ENCODE results near the gene RHEX.

Gene RHEX

GRCh38 chr1:206098242-206098919, 45.4 kb downstream of the RHEX start:
- no peak for DNase-seq

DNA sequence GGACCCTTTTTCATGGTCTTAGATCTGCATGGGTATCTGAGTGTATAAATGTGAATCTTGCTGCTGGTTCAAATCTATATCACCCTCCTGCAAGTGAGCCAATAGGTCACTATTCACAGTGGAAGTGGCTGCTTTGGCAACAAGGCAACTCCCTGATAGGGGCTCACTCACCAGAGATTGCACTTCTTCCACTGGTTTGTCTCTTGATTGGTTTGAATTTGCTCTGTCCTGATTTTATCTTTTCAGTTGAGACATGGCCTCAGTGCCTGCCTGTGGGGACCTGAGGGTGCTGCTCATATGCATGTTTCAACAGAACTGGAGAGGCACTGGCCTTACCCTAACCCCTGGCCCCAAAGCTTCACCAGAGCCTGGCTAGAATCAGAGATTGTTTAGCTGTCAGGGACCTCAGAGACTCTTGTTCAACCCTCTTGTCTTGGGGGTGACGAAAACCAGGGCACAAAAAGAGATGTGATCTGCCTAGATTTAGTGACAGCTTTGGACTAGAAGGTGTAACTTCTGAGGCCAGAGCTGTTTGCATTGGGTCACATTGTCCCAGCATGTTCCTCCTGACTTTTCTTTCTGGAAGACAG, 47.3 kb downstream of the RHEX start:
- no peak for DNase-seq

GRCh38 chr1:206101351-206102045, 48.5 kb downstream of the RHEX start:
- no peak for DNase-seq

DNA sequence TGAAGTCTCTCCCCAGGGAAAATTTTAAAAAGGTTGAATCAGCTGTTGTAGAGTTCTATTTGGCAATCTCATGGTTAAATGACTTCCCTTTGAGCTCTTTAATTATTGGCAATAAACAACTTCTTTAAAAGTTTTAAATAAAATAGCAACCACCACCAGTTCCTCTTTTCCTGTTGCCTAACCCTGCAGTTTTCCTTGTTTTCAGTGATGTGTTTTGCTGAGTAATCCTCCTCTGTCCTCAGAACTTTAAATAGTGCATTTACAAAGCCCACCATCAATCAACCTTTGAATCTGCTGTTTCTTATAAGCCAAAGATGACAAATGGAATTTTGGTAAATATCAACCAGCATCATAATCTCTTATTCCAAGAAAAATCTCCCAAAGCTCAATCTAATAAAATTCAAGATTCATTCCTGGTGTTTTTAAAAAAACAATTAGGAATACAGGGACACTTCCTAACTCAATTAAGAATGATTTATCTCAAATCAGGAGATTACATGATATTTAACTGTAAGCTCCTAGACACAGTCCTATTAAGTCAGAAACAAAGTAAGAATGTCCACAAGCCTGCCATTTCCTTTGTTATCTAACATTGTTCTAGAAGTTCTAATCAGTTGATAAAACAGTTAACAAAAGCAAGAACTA, 49.4 kb downstream of the RHEX start:
- no peak for DNase-seq

GRCh38 chr1:206103979-206104378, 51.0 kb downstream of the RHEX start:
- no peak for DNase-seq

GRCh38 chr1:206105464-206105995, 52.6 kb downstream of the RHEX start:
- no peak for DNase-seq

GRCh38 chr1:206106328-206107167, 53.6 kb downstream of the RHEX start:
- peak; percentile 69 for DNase-seq

GRCh38 chr1:206107168-206107544, 54.2 kb downstream of the RHEX start:
- no peak for DNase-seq

- no peak for DNase-seq
Measured at GRCh38 chr1:206108635-206109034, 55.7 kb downstream of the RHEX start.

GRCh38 chr1:206109718-206110117, 56.7 kb downstream of the RHEX start:
- DNase-seq, result no peak

DNA sequence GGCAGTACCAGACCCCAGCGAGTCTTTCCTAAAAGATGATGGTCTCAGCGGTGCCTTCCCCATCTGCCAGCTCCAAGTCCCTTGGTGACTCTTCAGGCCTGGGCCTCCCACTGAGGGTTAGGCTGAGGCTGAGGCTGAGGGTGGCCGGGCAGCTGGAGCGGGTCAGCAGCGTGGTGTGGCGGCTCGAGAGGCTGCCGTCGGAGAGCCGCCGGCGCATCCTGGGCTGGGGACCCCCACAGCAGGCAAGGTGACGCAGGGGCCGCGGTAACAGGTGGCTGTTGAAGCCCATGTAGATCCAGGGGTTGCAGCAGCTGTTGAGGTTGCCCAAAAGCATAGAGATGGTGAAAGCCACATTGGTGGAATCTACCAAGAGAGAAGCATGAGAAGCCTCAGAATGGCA, 57.2 kb downstream of the RHEX start:
- DNase-seq, result no peak

- DNase-seq, result no peak
Measured at GRCh38 chr1:206110820-206111219, 57.8 kb downstream of the RHEX start.

DNA sequence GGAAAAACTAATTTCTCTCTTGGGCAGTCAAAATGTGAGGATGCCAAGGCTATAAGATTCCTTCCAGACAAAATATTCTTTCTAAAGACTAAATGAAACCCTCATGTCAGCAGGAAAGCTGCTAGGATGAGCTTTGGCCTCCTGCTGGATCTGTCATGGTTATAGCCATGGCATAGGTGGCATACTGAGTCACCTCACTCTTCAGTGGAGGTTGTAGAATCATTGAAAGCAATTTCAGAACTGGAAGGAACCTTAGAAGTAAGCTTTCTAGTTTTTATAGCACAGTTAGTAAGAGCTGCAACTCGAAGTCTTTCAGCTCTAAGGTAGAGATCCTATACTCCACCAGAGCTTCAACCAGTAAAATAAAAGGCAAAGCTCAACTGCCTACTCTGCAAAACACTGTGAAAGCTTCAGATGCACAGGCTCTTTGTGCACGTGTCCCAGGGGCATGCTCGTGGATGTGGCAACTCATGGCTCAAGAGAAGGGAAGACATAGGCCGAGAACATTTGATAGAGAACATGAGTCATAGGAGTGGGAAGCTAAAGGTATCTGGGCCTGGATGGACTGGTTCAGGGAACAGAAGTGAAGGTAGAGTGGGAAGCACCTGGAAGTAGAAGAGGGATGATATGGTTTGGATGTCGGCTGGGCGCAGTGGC, 58.4 kb downstream of the RHEX start:
- no peak for DNase-seq

GRCh38 chr1:206112600-206113301, 59.8 kb downstream of the RHEX start:
- DNase-seq, result no peak

GRCh38 chr1:206114692-206115640, 62.0 kb downstream of the RHEX start:
- DNase-seq, result no peak

DNA sequence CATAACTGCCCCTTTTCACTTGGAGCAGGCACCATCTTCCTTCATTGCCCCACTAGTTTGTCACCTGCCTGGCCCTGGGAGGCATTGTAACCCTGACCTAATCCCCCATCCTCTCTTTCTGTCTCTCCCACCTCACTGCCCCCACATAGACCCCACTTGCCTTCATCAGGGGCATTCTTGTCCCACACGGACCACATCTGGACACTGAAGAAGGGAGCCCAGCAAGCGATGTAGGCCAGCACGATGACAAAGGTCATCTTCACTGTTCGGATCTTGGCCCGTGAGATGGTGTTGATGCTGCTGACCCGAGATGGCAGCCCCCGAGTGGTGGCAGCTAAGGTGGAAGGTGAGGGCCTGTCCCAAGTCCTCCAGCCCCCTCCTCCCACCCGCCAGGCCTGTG, 62.8 kb downstream of the RHEX start:
- no peak for DNase-seq

GRCh38 chr1:206116191-206116872, 63.4 kb downstream of the RHEX start:
- DNase-seq, result no peak

DNA sequence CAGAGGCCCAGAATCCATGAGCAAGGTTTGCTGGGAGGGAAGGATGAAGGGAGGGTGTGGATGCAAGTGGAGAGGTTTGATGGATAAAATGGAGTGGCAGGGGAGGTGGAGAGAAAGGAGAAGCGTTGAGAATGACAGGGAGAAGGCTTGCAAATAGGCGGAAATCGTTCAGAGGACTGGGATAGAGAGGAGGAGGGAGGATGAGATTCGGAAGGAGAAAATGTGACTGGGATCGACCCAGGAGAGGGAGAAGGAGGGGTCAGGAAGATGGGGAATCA, 63.8 kb downstream of the RHEX start:
- DNase-seq, result no peak

GRCh38 chr1:206117151-206117948, 64.4 kb downstream of the RHEX start, which contains the start of gene AVPR1B:
Gene AVPR1B, minus strand, starts transcription at chr1:206117388. Its CDS starts 498 bp downstream, at chr1:206116890.
- DNase-seq, result no peak

All from NCI-H1048 (cell line).